Endometrial microvascular endothelial cells (primary cell): ENCODE data around the gene PAAF1. TPM values are rescaled to one million over a fixed set of nuclear protein-coding genes. Genes with fewer than 3 reads are reported as not detected.

ENCODE experiments used
- in situ Hi-C: cut with HindIII; loops from 2 replicates; pipeline ENCODE4 v1.10.0; 2017; ENCODE audit warnings: low sequenced_read_pairs, low pct_unique_long_range_greater_than_20kb; ENCODE audit errors: inconsistent ontology term
- total RNA-seq: library from RNA; depleted of rRNA; stranded (reverse); fragments of >200 nt; gene quantifications from one replicate; pipeline ENCODE4 v1.2.3, GENCODE V29; 2015; ENCODE audit errors: inconsistent ontology term

PAAF1 gene
- total RNA-seq, 1 donor from 2014 or later, result 14.2 TPM

- in situ Hi-C loops, result no loop called here
These were observed 88.4 kb downstream of the PAAF1 start for GRCh38 chr11:73965076-73965763.

- in situ Hi-C loops, result no loop called here
These were observed 88.9 kb downstream of the PAAF1 start for GRCh38 chr11:73965764-73966121.

GRCh38 chr11:73968356-73968966, 91.7 kb downstream of the PAAF1 start:
- in situ Hi-C loops, result no loop called here

GRCh38 chr11:73969091-73969490, 92.3 kb downstream of the PAAF1 start:
- in situ Hi-C loops, result no loop called here

GRCh38 chr11:73969991-73970800, 93.4 kb downstream of the PAAF1 start:
- in situ Hi-C loops, result no loop called here

GRCh38 chr11:73971175-73971719, 94.4 kb downstream of the PAAF1 start:
- in situ Hi-C loops, result no loop called here

- in situ Hi-C loops, result no loop called here
These were observed 95.4 kb downstream of the PAAF1 start for GRCh38 chr11:73972187-73972586.

GRCh38 chr11:73972620-73973449, 96.0 kb downstream of the PAAF1 start:
- in situ Hi-C loops, result no loop called here

GRCh38 chr11:73974604-73975478, 98.0 kb downstream of the PAAF1 start:
- in situ Hi-C loops, result no loop called here

- in situ Hi-C loops, result no loop called here
These were observed 98.6 kb downstream of the PAAF1 start for GRCh38 chr11:73975479-73975757.

GRCh38 chr11:73976451-73977151, 99.8 kb downstream of the PAAF1 start:
- in situ Hi-C loops, result no loop called here

- in situ Hi-C loops, result no loop called here
These were observed 101.2 kb downstream of the PAAF1 start for GRCh38 chr11:73977856-73978519.

GRCh38 chr11:73978576-73979086, 101.8 kb downstream of the PAAF1 start:
- in situ Hi-C loops, result no loop called here

- in situ Hi-C loops, result no loop called here
These were observed 103.5 kb downstream of the PAAF1 start for GRCh38 chr11:73980001-73980961.
